Measurements from ENCODE around the gene ADGB.

DNA sequence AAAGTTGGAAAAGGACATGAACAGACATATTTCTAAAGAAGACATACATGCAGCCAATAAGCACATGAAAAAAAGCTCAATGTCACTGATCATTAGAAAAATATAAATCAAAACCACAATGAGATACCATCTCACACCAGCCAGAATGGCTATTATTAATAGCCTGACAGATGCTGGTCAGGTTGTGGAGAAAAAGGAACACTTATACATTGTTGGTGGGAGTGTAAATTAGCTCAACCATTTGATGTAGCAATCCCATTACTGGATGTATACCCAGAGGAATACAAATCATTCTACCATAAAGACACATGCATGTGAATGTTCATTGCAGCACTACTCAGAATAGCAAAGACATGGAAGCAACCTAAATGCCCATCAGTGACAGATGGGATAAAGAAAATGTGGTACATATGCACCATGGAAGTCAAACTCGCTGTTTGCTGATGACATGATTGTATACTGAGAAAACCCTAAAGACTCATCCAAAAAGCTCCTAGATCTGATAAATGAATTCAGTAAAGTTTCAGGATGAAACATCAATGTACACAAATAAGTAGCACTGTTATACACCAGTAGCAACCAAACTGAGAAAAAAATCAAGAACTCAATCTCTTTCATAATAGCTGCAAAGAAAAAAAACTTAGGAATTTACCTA is 196.8 kb downstream of the ADGB start:
- TF ChIP-seq, protein P1, sequence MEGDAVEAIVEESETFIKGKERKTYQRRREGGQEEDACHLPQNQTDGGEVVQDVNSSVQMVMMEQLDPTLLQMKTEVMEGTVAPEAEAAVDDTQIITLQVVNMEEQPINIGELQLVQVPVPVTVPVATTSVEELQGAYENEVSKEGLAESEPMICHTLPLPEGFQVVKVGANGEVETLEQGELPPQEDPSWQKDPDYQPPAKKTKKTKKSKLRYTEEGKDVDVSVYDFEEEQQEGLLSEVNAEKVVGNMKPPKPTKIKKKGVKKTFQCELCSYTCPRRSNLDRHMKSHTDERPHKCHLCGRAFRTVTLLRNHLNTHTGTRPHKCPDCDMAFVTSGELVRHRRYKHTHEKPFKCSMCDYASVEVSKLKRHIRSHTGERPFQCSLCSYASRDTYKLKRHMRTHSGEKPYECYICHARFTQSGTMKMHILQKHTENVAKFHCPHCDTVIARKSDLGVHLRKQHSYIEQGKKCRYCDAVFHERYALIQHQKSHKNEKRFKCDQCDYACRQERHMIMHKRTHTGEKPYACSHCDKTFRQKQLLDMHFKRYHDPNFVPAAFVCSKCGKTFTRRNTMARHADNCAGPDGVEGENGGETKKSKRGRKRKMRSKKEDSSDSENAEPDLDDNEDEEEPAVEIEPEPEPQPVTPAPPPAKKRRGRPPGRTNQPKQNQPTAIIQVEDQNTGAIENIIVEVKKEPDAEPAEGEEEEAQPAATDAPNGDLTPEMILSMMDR (conservative IDR thresholded peaks at IDR 0.05 in 1 of 2, IDR thresholded peaks at IDR 0.05 in 1 of 2; ENCODE audit: low read depth in 1 of 2, low read length in 2 of 2) = no peak
- TF ChIP-seq EZH2 (IDR thresholded peaks at IDR 0.05; ENCODE audit: low read length, missing control alignments) = no peak

All from fibroblast of lung (primary cell).